TTC549 (cell line): ENCODE results near the gene SCN10A.

ENCODE experiments used
- FAIRE-seq: peaks from 2 replicates; lab custom pipeline; 2012; peaks lifted over from hg19 to GRCh38; lab: Jason Lieb, UNC

The SCN10A gene

GRCh38 chr3:38816026-38816425 is at the start of gene SCN10A:
Gene SCN10A, minus strand, starts transcription at chr3:38816217. Its CDS starts 22,207 bp downstream, at chr3:38794010.
- FAIRE-seq: no peak

GRCh38 chr3:38853011-38853410 is 37.0 kb upstream of the SCN10A start:
- FAIRE-seq: no peak

- FAIRE-seq: no peak
These were observed 27.9 kb upstream of the SCN10A start for GRCh38 chr3:38843898-38844297.

- no peak for FAIRE-seq
These were observed 26.4 kb upstream of the SCN10A start for GRCh38 chr3:38842266-38842965.

- no peak for FAIRE-seq
These were observed 25.0 kb upstream of the SCN10A start for GRCh38 chr3:38840987-38841386.

GRCh38 chr3:38837358-38837757 is 21.3 kb upstream of the SCN10A start:
- no peak for FAIRE-seq

GRCh38 chr3:38836561-38836960 is 20.5 kb upstream of the SCN10A start:
- FAIRE-seq: no peak

GRCh38 chr3:38835939-38836338 is 19.9 kb upstream of the SCN10A start:
- no peak for FAIRE-seq

- no peak for FAIRE-seq
These were observed 18.7 kb upstream of the SCN10A start for GRCh38 chr3:38834717-38835116.

GRCh38 chr3:38834110-38834509 is 18.1 kb upstream of the SCN10A start:
- FAIRE-seq: no peak

GRCh38 chr3:38829404-38829803 is 13.4 kb upstream of the SCN10A start:
- FAIRE-seq: no peak

- no peak for FAIRE-seq
These were observed 12.7 kb upstream of the SCN10A start for GRCh38 chr3:38828681-38829080.

- no peak for FAIRE-seq
These were observed 11.8 kb upstream of the SCN10A start for GRCh38 chr3:38827791-38828190.

GRCh38 chr3:38826001-38826400 is 10.0 kb upstream of the SCN10A start:
- no peak for FAIRE-seq

- FAIRE-seq: no peak
These were observed 8.3 kb upstream of the SCN10A start for GRCh38 chr3:38824349-38824748.

GRCh38 chr3:38823722-38824121 is 7.7 kb upstream of the SCN10A start:
- no peak for FAIRE-seq

- FAIRE-seq: no peak
These were observed 7.2 kb upstream of the SCN10A start for GRCh38 chr3:38823186-38823585.

- FAIRE-seq: no peak
These were observed 4.2 kb downstream of the SCN10A start for GRCh38 chr3:38811822-38812221.

GRCh38 chr3:38805765-38806386 is 10.1 kb downstream of the SCN10A start:
- FAIRE-seq: no peak

GRCh38 chr3:38805004-38805403 is 11.0 kb downstream of the SCN10A start:
- FAIRE-seq: no peak

- no peak for FAIRE-seq
These were observed 15.5 kb downstream of the SCN10A start for GRCh38 chr3:38800511-38800910.

- no peak for FAIRE-seq
These were observed 22.3 kb downstream of the SCN10A start for GRCh38 chr3:38793721-38794120.

GRCh38 chr3:38792983-38793382 is 23.0 kb downstream of the SCN10A start:
- no peak for FAIRE-seq

GRCh38 chr3:38782148-38782547 is 33.9 kb downstream of the SCN10A start:
- no peak for FAIRE-seq
